Measurements from ENCODE around the gene TUBG1. TPM values are rescaled to one million over a fixed set of nuclear protein-coding genes. Genes with fewer than 3 reads are reported as not detected.

Gene TUBG1
- total RNA-seq, 6 experiments from 2014 or later = 85.5 to 127 (median 112) TPM

GRCh38 chr17:42574463-42574862, 35.0 kb upstream of the TUBG1 start:
- peaks cover 63% of the 10 kb centered on the region for H3K4me1 Mint-ChIP-seq (ENCODE audit: low read depth)
- peaks cover 2% of the 10 kb centered on the region for H3K27me3 Mint-ChIP-seq (ENCODE audit: insufficient read depth)
- no peak overlapping the region for H3K27ac Mint-ChIP-seq
- no peaks in the 10 kb centered on the region for H3K9me3 Mint-ChIP-seq
- no peak for TF ChIP-seq CTCF (IDR thresholded peaks at IDR 0.05)
- DNase-seq = no peak
- H3K36me3 Mint-ChIP-seq (ENCODE audit: low read depth) = peaks cover 61% of the 10 kb centered on the region
- H3K4me3 Mint-ChIP-seq = no peak overlapping the region

- peaks cover 43% of the 10 kb centered on the region for H3K36me3 Mint-ChIP-seq (ENCODE audit: low read depth)
- H3K27me3 Mint-ChIP-seq (ENCODE audit: insufficient read depth) = no peaks in the 10 kb centered on the region; the same call in none of the 2 replicates
- H3K4me1 Mint-ChIP-seq (ENCODE audit: low read depth) = peaks cover 54% of the 10 kb centered on the region
- no peak for TF ChIP-seq CTCF (IDR thresholded peaks at IDR 0.05)
- H3K4me3 Mint-ChIP-seq = peak overlapping the region; percentile 95
- no peak for DNase-seq
- H3K27ac Mint-ChIP-seq = peak overlapping the region; percentile 91
- H3K9me3 Mint-ChIP-seq = no peaks in the 10 kb centered on the region
Observed at GRCh38 chr17:42577140-42577531, 32.3 kb upstream of the TUBG1 start.

- peak within 1 kb of the TSS; percentile 95 for H3K4me3 Mint-ChIP-seq
- H3K4me1 Mint-ChIP-seq (ENCODE audit: low read depth) = peaks cover 54% of the 10 kb centered on the region
- peak; percentile 59; the same call in 1 of the 2 replicates for TF ChIP-seq CTCF (IDR thresholded peaks at IDR 0.05)
- H3K27ac Mint-ChIP-seq = peak within 1 kb of the TSS; percentile 91
- H3K27me3 Mint-ChIP-seq (ENCODE audit: insufficient read depth) = no peaks in the 10 kb centered on the region; the same call in none of the 2 replicates
- no peaks in the 10 kb centered on the region for H3K9me3 Mint-ChIP-seq
- peaks cover 42% of the 10 kb centered on the region for H3K36me3 Mint-ChIP-seq (ENCODE audit: low read depth)
- peak; percentile 93 for DNase-seq
Observed at GRCh38 chr17:42577532-42578281, 31.8 kb upstream of the TUBG1 start, which contains the start of gene PSMC3IP. Gene PSMC3IP (minus strand): TSS chr17:42577729. CDS start chr17:42577686, 43 bp downstream.

GRCh38 chr17:42578282-42578869, 31.1 kb upstream of the TUBG1 start:
- H3K27ac Mint-ChIP-seq = peak overlapping the region; percentile 91
- H3K4me1 Mint-ChIP-seq (ENCODE audit: low read depth) = peaks cover 49% of the 10 kb centered on the region
- H3K9me3 Mint-ChIP-seq = no peaks in the 10 kb centered on the region
- H3K4me3 Mint-ChIP-seq = peak overlapping the region; percentile 95
- H3K27me3 Mint-ChIP-seq (ENCODE audit: insufficient read depth) = no peaks in the 10 kb centered on the region; the same call in 1 of the 2 replicates
- peak; percentile 54 for DNase-seq
- TF ChIP-seq CTCF (IDR thresholded peaks at IDR 0.05) = peak; percentile 84
- H3K36me3 Mint-ChIP-seq (ENCODE audit: low read depth) = peaks cover 36% of the 10 kb centered on the region

GRCh38 chr17:42579794-42580551, 29.5 kb upstream of the TUBG1 start:
- Mint-ChIP-seq H3K36me3 (ENCODE audit: low read depth) (peaks cover 27% of the 10 kb centered on the region), H3K4me1 (ENCODE audit: low read depth) (peaks cover 38% of the 10 kb centered on the region), H3K27me3 (ENCODE audit: insufficient read depth) (no peaks in the 10 kb centered on the region; the same call in 1 of the 2 replicates), H3K4me3 (0 out of 2 replicates have a peak overlapping the region, but pooled peaks have one; percentile 3), H3K9me3 (no peaks in the 10 kb centered on the region), H3K27ac (peak overlapping the region; percentile 47)
- no peak for TF ChIP-seq CTCF (IDR thresholded peaks at IDR 0.05)
- DNase-seq = no peak

Data from HFFc6 (cell line).